Measurements from ENCODE around the gene KRTAP12-1.

The KRTAP12-1 gene

GRCh38 chr21:44681861-44682579, at the start of gene KRTAP12-1:
Gene KRTAP12-1, minus strand, starts transcription at chr21:44682163. Its CDS starts 40 bp downstream, at chr21:44682123.
- no peak for DNase-seq (ENCODE audit: low spot score)

- no peak for DNase-seq (ENCODE audit: low spot score)
Observed at GRCh38 chr21:44730951-44731579, 49.1 kb upstream of the KRTAP12-1 start.

GRCh38 chr21:44730028-44730395, 48.0 kb upstream of the KRTAP12-1 start:
- no peak for DNase-seq (ENCODE audit: low spot score)

- DNase-seq (ENCODE audit: low spot score), result no peak
Observed at GRCh38 chr21:44729336-44730027, 47.5 kb upstream of the KRTAP12-1 start.

GRCh38 chr21:44728716-44729115, 46.8 kb upstream of the KRTAP12-1 start:
- DNase-seq (ENCODE audit: low spot score), result no peak

GRCh38 chr21:44727757-44728156, 45.8 kb upstream of the KRTAP12-1 start:
- no peak for DNase-seq (ENCODE audit: low spot score)

- DNase-seq (ENCODE audit: low spot score), result no peak
Observed at GRCh38 chr21:44727321-44727720, 45.4 kb upstream of the KRTAP12-1 start.

GRCh38 chr21:44726826-44727225, 44.9 kb upstream of the KRTAP12-1 start:
- no peak for DNase-seq (ENCODE audit: low spot score)

GRCh38 chr21:44724926-44725325, 43.0 kb upstream of the KRTAP12-1 start:
- DNase-seq (ENCODE audit: low spot score), result no peak

- DNase-seq (ENCODE audit: low spot score), result no peak
Observed at GRCh38 chr21:44724196-44724595, 42.2 kb upstream of the KRTAP12-1 start.

- no peak for DNase-seq (ENCODE audit: low spot score)
Observed at GRCh38 chr21:44723177-44724131, 41.5 kb upstream of the KRTAP12-1 start.

- no peak for DNase-seq (ENCODE audit: low spot score)
Observed at GRCh38 chr21:44722731-44723130, 40.8 kb upstream of the KRTAP12-1 start.

- no peak for DNase-seq (ENCODE audit: low spot score)
Observed at GRCh38 chr21:44720170-44720569, 38.2 kb upstream of the KRTAP12-1 start.

- DNase-seq (ENCODE audit: low spot score), result no peak
Observed at GRCh38 chr21:44718571-44718970, 36.6 kb upstream of the KRTAP12-1 start.

- DNase-seq (ENCODE audit: low spot score), result no peak
Observed at GRCh38 chr21:44718093-44718492, 36.1 kb upstream of the KRTAP12-1 start.

GRCh38 chr21:44716984-44717383, 35.0 kb upstream of the KRTAP12-1 start:
- DNase-seq (ENCODE audit: low spot score), result no peak

- DNase-seq (ENCODE audit: low spot score), result no peak
Observed at GRCh38 chr21:44714905-44715304, 32.9 kb upstream of the KRTAP12-1 start.

- DNase-seq (ENCODE audit: low spot score), result no peak
Observed at GRCh38 chr21:44713846-44714245, 31.9 kb upstream of the KRTAP12-1 start.

- DNase-seq (ENCODE audit: low spot score), result no peak
Observed at GRCh38 chr21:44713130-44713529, 31.2 kb upstream of the KRTAP12-1 start.

- DNase-seq (ENCODE audit: low spot score), result no peak
Observed at GRCh38 chr21:44712203-44713028, 30.5 kb upstream of the KRTAP12-1 start.

All from AG20443 (cell line).